HCT116 (cell line): ENCODE results near the gene DNAJC6.

ENCODE experiments used
- CTCF ChIP-seq, 3 experiments: fragments of 200-600 bp in 1 of 3; sonication (generic) in 1 of 3; IDR thresholded peaks in 2 of 3; conservative IDR thresholded peaks in 1 of 3; 2 replicates each; pipeline ENCODE4 v1.5.1; 2012 to 2017; ENCODE audit warnings: low read depth in 2 of 3, low read length in 2 of 3, antibody characterized with exemption in 1 of 3, borderline replicate concordance in 1 of 3, control low read depth in 1 of 3, mild to moderate bottlenecking in 1 of 3, mixed read lengths in 1 of 3, mixed run types in 1 of 3, moderate library complexity in 1 of 3; ENCODE audit not compliant: insufficient read depth in 1 of 3
- MAX ChIP-seq: IDR thresholded peaks from 2 replicates; pipeline ENCODE4 v1.6.1; 2012
- POLR2A ChIP-seq: IDR thresholded peaks from 2 replicates; pipeline ENCODE4 v1.7.0; 2011; ENCODE audit warnings: borderline replicate concordance; ENCODE audit not compliant: insufficient read depth, insufficient read length; ENCODE audit errors: extremely low read depth
- POLR2AphosphoS5 ChIP-seq: IDR thresholded peaks from 2 replicates; pipeline ENCODE4 v1.6.1; 2011; ENCODE audit warnings: mild to moderate bottlenecking, low read depth, low read length, moderate library complexity
- SIN3A ChIP-seq: IDR thresholded peaks from 2 replicates; pipeline ENCODE4 v1.6.1; 2012; ENCODE audit warnings: low read depth
- SP1 ChIP-seq: IDR thresholded peaks from 2 replicates; pipeline ENCODE4 v1.6.1; 2012; ENCODE audit warnings: low read depth
- TF ChIP-seq, protein P1 (sequence below): IDR thresholded peaks from 2 replicates; pipeline ENCODE4 v1.6.1; 2012; ENCODE audit warnings: low read depth

DNA sequence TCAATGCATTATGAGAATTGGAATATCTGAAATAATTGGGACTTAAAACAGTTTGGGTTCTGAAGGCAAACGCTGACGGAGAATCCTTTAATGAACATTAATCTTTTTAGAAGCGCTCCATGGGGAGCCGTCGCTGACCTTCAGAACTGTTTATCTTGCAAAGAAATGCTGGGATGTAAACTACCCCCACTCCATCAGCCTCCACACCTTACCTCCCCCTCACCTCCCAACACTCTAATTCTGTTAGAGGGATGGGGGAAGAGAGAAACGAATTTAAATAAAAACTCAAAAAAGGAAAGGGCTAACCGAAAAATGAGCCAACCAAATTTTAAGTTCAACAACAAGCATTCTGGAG lies 44.1 kb upstream of the DNAJC6 start:
- no peak for TF ChIP-seq CTCF (IDR thresholded peaks at IDR 0.05 in 2 of 3, conservative IDR thresholded peaks at IDR 0.05 in 1 of 3; ENCODE audit: borderline replicate concordance in 1 of 3, insufficient read depth in 1 of 3, low read depth in 2 of 3, low read length in 2 of 3)
- TF ChIP-seq, protein P1, sequence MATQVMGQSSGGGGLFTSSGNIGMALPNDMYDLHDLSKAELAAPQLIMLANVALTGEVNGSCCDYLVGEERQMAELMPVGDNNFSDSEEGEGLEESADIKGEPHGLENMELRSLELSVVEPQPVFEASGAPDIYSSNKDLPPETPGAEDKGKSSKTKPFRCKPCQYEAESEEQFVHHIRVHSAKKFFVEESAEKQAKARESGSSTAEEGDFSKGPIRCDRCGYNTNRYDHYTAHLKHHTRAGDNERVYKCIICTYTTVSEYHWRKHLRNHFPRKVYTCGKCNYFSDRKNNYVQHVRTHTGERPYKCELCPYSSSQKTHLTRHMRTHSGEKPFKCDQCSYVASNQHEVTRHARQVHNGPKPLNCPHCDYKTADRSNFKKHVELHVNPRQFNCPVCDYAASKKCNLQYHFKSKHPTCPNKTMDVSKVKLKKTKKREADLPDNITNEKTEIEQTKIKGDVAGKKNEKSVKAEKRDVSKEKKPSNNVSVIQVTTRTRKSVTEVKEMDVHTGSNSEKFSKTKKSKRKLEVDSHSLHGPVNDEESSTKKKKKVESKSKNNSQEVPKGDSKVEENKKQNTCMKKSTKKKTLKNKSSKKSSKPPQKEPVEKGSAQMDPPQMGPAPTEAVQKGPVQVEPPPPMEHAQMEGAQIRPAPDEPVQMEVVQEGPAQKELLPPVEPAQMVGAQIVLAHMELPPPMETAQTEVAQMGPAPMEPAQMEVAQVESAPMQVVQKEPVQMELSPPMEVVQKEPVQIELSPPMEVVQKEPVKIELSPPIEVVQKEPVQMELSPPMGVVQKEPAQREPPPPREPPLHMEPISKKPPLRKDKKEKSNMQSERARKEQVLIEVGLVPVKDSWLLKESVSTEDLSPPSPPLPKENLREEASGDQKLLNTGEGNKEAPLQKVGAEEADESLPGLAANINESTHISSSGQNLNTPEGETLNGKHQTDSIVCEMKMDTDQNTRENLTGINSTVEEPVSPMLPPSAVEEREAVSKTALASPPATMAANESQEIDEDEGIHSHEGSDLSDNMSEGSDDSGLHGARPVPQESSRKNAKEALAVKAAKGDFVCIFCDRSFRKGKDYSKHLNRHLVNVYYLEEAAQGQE, result no peak
- TF ChIP-seq SIN3A, result no peak
- TF ChIP-seq SP1, result no peak
- no peak for TF ChIP-seq POLR2A
- no peak for TF ChIP-seq MAX
- TF ChIP-seq POLR2AphosphoS5, result no peak
